ENCODE measurements around the gene MCC. TPM values are rescaled to one million over a fixed set of nuclear protein-coding genes. Genes with fewer than 3 reads are reported as not detected.

The MCC gene
- total RNA-seq, 1 donor from 2014 or later, result 29.4 TPM

DNA sequence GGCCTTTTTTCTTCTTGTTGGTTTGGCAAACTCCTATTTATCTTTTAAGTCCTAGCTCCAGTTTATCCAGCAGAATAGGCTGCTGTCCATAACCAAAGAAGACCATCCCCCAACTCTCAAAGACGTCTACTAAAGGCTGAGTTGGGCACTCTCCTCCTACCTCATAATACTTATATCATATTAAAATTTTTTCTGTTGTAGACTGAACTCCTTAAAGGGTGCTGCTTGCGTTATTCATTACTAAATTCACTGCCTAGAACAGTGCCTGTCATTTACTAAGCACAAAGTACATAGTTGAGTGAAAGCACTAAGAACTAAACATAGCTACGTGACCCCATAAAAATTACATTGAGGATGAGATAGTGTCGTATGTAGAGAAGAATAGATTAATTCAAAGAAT is 490.0 kb downstream of the MCC start:
- intact Hi-C loops (cut with DNase I), result loop anchor here (5.0 kb wide), 2 partner anchors 514 to 609 kb away; partner anchors contain the start of gene YTHDC2
- DNase-seq (no peak), ATAC-seq (ENCODE audit: poor library complexity) (no peak)

DNA sequence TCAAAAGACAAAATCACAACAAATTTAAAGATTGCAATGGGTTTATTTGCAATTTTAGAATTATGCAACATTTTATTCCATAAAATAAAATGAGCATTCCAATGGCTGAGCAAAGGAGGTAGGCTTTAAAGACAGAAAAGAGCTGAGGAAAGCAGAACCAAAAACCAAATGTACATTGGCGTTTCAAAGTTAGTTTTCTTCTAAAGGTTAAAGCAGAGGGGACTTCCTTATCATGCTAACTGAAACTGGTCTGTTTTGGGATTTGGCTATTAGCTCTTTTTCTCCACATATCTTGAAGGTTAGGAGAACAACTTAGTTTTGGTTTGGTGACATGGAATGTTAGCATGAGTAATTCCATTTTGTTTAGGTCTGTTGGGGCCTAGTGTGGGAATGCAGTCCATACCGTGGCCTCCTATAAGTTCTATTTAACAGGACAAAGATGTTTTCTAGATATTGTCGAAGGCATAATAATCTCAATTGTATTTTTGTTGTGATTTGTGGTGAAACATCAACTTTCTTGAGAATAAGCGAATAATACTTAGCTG is 491.4 kb downstream of the MCC start:
- intact Hi-C loops (cut with DNase I), result loop anchor here (2.0 to 5.0 kb wide), 3 partner anchors 334 to 610 kb away; partner anchors contain the start of gene YTHDC2
- ATAC-seq (ENCODE audit: poor library complexity) (no peak), DNase-seq (no peak)

DNA sequence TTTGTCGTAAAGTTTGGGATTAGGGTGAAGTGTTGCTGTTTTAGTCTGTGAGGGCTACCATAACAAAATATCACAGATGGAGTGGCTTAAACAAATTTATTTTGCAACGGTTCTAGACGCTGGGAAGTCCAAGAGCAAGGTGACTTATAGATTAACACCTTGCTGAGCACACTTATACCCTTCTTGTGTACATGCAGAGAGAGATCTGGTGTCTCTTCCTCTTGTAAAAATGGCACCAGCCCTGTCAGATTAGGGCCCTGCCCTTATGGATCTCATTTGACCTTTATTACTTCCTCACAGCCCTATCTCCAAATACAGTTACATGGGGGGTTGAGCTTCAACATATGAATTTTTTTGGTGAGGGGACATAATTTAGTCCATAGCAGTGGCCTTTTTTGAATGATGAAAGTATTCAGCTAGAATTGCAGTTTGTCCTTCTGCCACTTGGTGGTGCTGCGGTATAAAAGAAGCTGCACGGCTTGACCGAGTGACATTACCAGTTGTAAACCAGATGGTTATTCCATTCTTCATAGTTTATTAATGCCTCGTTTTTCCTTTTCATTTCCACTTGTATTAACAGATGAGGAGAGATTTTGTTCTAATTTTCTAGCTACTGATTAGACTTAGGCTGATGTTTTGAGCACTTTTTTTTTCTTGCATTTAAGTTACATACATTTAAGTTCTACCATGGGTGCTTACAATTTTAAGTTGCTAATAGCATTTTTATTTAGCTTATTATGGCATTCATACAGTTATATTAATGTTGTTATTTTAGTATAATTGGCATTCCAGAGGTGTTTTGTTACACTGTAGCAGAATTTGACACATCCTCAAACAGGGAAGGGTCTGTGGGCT is 492.3 kb downstream of the MCC start:
- DNase-seq, result peak; percentile 69
- ATAC-seq (ENCODE audit: poor library complexity), result peak; percentile 91
- intact Hi-C loops (cut with DNase I), result loop anchor here (2.0 to 5.0 kb wide), 3 partner anchors 335 to 611 kb away; partner anchors contain the start of gene YTHDC2

DNA sequence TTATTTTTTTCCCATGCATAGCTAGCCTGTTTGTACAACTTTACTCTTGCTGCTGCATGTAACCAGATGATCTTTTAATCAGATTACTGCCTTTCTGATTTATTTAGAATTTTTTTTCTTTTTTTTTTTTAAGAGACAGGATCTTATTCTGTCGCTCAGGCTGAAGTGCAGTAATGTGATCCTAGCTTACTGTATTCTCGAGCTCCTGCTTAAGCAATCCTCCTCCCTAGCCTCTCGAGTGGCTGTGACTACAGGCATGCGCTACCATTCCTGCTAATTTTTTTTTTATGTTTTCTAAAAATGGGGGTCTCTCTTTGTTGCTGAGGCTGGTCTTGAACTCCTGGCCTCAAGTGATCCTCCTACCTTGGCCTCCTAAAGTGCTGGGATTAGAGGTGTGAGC is 502.0 kb downstream of the MCC start:
- ATAC-seq (ENCODE audit: poor library complexity) (no peak), DNase-seq (no peak)
- intact Hi-C loops (cut with DNase I), result no loop called here

DNA sequence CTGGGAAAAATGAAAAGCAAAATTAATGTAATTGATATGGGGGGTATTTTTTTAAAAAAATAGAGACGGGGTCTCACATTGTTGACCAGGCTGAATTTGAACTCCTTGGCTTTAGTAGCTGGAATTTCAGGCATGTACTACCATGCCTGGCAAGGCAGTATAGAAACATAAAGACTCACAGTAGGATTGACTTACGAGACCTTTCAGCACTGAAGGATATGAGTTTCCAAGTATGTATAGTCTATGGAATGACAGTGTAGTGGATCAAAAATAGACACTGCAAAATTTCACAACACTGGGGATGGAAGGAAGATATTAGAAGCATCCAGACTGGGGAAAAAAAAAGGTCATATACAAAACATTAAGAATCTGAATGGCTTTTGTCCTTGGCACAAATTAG is 504.9 kb downstream of the MCC start:
- intact Hi-C loops (cut with DNase I), result no loop called here
- ATAC-seq (ENCODE audit: poor library complexity), result peak; percentile 29
- no peak for DNase-seq

DNA sequence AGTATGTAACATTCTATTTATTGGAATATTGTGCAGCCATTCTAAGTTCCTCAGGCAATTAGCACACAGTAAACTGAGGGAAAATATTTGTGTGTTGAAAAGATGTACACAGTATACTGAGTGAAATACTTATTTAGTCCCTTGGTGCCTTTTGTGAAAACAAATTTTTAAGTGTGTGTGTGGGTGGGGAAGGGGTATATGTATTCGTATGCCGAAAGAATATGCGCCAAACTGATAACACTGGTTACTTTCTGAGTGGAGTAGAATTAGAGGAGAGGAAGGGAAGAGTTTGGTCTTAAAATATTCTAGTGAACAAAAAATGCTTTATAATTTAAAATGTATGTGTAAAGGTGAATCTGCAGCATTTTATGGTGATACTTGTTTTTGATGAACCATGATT is 508.5 kb downstream of the MCC start:
- no peak for ATAC-seq (ENCODE audit: poor library complexity)
- intact Hi-C loops (cut with DNase I), result loop anchor here (5.0 kb wide), 1 partner anchor 117 kb away; the partner anchor contains the start of gene SRP19
- no peak for DNase-seq

DNA sequence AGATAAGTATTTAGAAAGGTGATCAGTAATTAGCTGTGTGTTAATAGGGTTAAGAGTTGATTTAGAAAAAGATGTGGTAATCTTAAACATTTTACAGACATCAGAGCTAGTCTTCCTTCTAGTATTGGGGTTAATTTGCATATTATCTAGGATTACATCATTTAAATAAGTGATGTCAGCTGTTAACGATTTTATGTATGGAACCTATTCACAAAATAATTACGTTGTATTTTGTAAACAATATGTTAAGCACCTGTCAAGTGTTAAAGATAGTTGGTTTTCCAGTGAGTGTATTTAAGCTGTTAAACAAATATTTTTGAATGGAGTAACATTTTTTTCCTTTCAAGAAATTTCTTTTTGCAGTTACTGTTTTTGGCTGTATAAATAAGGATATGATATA is 509.4 kb downstream of the MCC start:
- no peak for ATAC-seq (ENCODE audit: poor library complexity)
- intact Hi-C loops (cut with DNase I), result loop anchor here (5.0 kb wide), 1 partner anchor 117 kb away; the partner anchor contains the start of gene SRP19
- DNase-seq, result no peak

DNA sequence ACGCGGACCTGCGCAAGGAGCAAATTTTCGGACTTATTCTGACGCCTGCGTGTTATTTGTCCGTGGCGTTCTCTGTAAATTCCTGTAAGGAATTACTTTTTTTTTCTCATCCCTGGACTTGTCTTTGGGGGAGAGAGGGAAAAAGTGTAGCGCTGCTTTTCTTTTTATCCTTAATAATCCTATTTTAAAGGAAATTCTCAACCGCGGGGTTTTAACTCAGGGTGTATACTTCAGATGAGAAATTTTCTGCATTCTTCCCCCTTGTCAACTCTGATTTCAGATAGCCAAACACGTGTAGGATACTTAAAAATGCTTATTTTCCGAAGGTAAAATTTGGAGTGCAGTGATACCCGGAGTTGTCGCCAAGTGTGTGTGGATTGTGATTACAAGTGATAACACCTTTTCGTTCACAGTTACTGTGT is 510.8 kb downstream of the MCC start:
- no peak for DNase-seq
- intact Hi-C loops (cut with DNase I), result loop anchor here (5.0 kb wide), 1 partner anchor 115 kb away; the partner anchor contains the start of gene SRP19
- ATAC-seq (ENCODE audit: poor library complexity), result peak; percentile 1

DNA sequence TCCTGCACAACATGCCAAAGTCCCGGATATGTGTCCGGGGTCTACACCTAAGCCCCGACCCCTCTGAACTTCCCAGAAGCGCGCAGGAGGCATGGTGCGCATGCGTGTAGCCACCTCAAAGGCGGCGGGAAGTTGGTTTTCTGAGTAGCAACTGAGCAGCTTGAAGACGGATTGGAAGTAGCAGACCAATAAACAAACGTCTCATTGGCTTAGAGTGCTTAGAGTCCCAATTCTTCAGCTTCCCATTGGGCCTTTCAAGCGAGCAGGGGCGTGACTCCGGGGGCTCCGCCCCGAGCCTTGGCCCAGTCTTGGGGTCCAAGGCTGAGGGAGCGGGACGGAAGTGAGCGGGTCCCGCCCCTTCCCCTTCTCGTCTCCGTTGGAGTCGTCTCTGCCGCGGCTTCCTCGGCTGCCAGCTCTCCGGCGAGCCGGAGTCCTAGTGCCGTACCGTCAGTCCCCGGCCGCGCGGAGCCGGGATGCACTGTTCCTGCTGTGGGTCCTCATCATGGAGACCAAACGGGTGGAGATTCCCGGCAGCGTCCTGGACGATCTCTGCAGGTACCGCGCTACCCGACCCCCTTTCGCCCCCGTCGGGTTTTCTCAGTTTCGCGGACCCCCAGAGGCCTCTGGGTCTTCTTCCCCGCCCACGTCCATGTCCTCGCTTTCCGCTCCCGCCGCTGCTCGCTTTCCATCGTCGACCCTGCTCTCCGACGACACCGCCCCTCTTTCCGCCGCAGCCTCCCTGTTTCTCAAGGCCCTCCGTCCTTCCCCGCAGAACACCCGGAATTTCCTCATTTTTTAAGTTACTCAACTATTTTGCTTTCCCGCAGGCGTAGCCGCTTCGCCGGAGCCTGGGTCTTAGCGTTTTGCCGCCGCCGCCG is 511.6 kb downstream of the MCC start, which contains the start of gene DCP2:
TSS of gene DCP2 (plus strand) at position 367 of the 878 bp plus-strand sequence. CDS start at position 503, 136 bp downstream.
- DNase-seq (peak; percentile 97), ATAC-seq (ENCODE audit: poor library complexity) (peak; percentile 98)
- intact Hi-C loops (cut with DNase I), result loop anchor here (5.0 kb wide), 1 partner anchor 114 kb away; the partner anchor contains the start of gene SRP19

DNA sequence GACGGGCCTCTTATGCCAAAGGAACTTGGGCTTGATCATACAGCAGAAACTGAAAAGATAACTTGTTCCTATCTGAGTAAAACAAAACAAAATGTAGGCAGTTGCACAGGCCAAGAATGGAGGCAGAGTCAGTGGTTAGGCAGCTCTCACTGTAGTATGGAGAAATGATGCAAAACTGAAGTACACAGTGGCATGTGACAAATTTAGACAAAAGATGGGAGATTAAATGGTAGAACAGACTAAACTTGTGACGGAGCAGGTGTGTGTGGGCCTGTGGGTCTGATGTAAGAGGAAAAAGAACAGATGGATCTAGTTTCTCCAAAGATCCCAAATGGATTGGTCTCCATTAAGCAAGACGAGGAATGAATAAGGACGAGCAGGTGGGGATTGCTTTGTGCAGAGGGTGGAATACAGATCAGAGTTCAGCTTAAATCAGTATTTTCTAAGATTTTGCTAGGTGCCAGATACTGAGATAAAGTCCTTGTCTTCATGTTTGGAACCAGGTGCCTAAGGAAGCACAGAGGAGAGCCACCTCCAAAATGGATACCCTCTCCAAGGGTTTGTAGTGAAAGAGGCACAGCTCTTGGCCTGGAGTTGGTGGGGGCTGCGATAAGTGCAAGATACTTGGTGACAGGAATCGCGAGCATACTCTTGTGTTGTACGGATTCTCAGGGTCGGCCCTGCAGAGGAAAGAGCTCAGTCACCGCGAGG is 512.4 kb downstream of the MCC start:
- ATAC-seq (ENCODE audit: poor library complexity) (no peak), DNase-seq (no peak)
- intact Hi-C loops (cut with DNase I), result loop anchor here (5.0 kb wide), 1 partner anchor 114 kb away; the partner anchor contains the start of gene SRP19

DNA sequence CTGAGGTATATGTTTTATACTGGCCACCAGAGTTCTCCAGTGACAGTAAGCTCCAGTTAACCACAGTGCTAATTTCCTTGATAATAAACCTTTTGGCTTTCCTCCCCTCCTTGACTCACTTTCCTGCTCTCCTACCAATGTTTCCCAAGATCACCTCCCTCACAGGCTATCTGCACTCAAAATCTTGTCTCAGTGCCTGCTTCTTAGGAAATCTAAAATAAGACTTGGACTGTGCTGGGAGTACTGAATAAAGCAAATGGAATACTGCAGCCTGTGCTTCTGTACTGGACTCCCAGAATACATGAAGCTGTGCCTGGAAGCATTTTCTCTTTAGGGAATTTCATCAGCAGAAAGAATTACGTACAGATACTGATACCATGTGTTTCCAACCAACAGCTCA is 513.4 kb downstream of the MCC start:
- DNase-seq (no peak), ATAC-seq (ENCODE audit: poor library complexity) (no peak)
- intact Hi-C loops (cut with DNase I), result loop anchor here (5.0 kb wide), 1 partner anchor 113 kb away; the partner anchor contains the start of gene SRP19

DNA sequence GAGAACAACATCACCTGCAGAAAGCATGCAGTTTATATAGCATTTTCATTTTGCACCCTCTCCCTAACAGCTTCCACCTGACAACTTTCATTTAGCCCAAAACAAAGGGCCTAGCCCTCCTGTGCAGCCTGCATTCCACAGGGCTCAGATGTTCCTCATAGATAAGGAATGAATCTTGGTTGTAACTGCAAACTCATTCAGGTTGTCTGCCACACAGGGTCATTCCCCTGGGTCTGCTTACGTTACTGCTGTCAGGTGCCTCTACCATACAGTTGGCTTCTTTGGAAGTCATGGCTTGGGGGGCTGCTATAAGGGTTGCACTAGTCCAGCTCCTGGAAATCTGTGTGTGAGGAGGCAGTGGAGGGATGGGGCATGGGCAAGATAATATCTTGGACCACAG is 514.3 kb downstream of the MCC start:
- DNase-seq (no peak), ATAC-seq (ENCODE audit: poor library complexity) (no peak)
- intact Hi-C loops (cut with DNase I), result no loop called here

DNA sequence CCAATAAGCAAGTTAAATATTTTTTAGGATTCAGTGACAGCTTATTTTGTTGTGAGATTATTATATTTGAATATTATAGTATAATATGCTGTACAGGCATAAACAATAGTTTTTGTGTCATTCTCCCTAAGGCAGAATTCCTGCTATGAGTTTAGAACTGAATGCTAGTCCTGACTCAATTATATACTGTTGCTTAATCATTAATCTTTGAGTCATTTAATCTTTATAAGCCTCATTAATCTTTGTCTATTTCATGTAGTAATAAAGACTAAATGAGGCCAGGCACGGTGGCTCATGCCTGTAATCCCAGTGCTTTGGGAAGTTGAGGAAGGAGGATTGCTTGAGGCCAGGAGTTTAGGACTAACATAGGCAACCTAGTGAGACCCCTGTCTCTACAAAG is 515.2 kb downstream of the MCC start:
- intact Hi-C loops (cut with DNase I), result no loop called here
- ATAC-seq (ENCODE audit: poor library complexity) (no peak), DNase-seq (no peak)

Other genes starting within 250 kb of the MCC start
- gene TSSK1B, start 53.5 kb downstream of the MCC start, total RNA-seq, result not detected
- 12.9 TPM for gene YTHDC2, start 25.2 kb upstream of the MCC start, total RNA-seq

Measured in Right ventricle myocardium superior (tissue), 1 donor.